GM19324 (cell line): ENCODE results near the gene OR52M1.

ENCODE experiments used
- ATAC-seq: cut with Tn5 transposase; IDR thresholded peaks from one replicate; pipeline ENCODE4 v1.9.1; 2021; ENCODE audit warnings: mild to moderate bottlenecking, moderate library complexity; ENCODE audit not compliant: unreplicated experiment, low FRiP score

OR52M1 gene

GRCh38 chr11:4565371-4565770, 20.4 kb downstream of the OR52M1 start:
- ATAC-seq = no peak

- no peak for ATAC-seq
These were observed 24.1 kb downstream of the OR52M1 start for GRCh38 chr11:4569075-4569474.

- no peak for ATAC-seq
These were observed 31.9 kb downstream of the OR52M1 start for GRCh38 chr11:4576880-4577279.

GRCh38 chr11:4577761-4578160, 32.8 kb downstream of the OR52M1 start:
- no peak for ATAC-seq

- ATAC-seq = no peak
These were observed 33.6 kb downstream of the OR52M1 start for GRCh38 chr11:4578624-4579023.

GRCh38 chr11:4580124-4580523, 35.1 kb downstream of the OR52M1 start:
- ATAC-seq = no peak

- ATAC-seq = no peak
These were observed 36.5 kb downstream of the OR52M1 start, which contains the start of gene OR52I2 for GRCh38 chr11:4581443-4581842. Gene OR52I2 (plus strand): TSS chr11:4581743.

GRCh38 chr11:4589017-4589416, 44.0 kb downstream of the OR52M1 start:
- ATAC-seq = no peak

GRCh38 chr11:4593739-4594138, 48.7 kb downstream of the OR52M1 start, which contains the start of gene OR52I1:
Gene OR52I1 (plus strand): TSS chr11:4594039. CDS start chr11:4594039, 0 bp downstream.
- ATAC-seq = no peak
